SK-N-SH (cell line): ENCODE measurements around the gene KCNV2. TPM values are rescaled to one million over a fixed set of nuclear protein-coding genes. Genes with fewer than 3 reads are reported as not detected.

Source experiments
- CTCF ChIA-PET: fragments of 300-600, 350-600 bp; formaldehyde crosslinking; extraction: SDS; loops from one replicate; lab custom pipeline; 2021; lab: Yijun Ruan, JAX
- POLR2A ChIA-PET: fragments of 350-600 bp; sonication (Branson Sonifier 250); formaldehyde crosslinking; extraction: SDS; loops from one replicate; lab custom pipeline; 2020; ENCODE audit warnings: antibody characterized with exemption, inconsistent platforms; lab: Yijun Ruan, JAX
- DNase-seq: peaks from one replicate; pipeline ENCODE4 v3.0.0; 2012
- H2AFZ ChIP-seq: fragments of 200-600 bp; sonication (generic); 2 replicates; pipeline ENCODE4 v1.8.1; 2016; ENCODE audit warnings: antibody characterized with exemption, mild to moderate bottlenecking, low read depth
- H3F3A ChIP-seq: fragments of 200-600 bp; sonication (generic); replicated peaks from 2 replicates; pipeline ENCODE3; 2016; ENCODE audit warnings: antibody characterized with exemption, mild to moderate bottlenecking; ENCODE audit not compliant: insufficient read depth
- H3K27ac ChIP-seq, 2 experiments: fragments of 200-500 bp in 1 of 2; fragments of 200-600 bp in 1 of 2; sonication (Bioruptor generic) in 1 of 2; sonication (generic), shearing (Covaris generic) in 1 of 2; 2 replicates each; pipeline versions ENCODE4 v1.5.1 to v1.6.1; 2014 to 2016; ENCODE audit warnings: low read depth in 2 of 2, inconsistent platforms in 1 of 2, low read length in 1 of 2, mild to moderate bottlenecking in 1 of 2, mixed read lengths in 1 of 2
- H3K27me3 ChIP-seq: fragments of 200-600 bp; sonication (generic), shearing (Covaris generic); 2 replicates; pipeline ENCODE4 v1.6.1; 2016; ENCODE audit warnings: mixed run types; ENCODE audit not compliant: insufficient read depth
- H3K36me3 ChIP-seq, 2 experiments: fragments of 200-500 bp in 1 of 2; fragments of 200-600 bp in 1 of 2; sonication (Bioruptor generic) in 1 of 2; sonication (generic) in 1 of 2; replicated peaks in 1 of 2; 2 replicates each; pipeline versions ENCODE3 to v1.5.1; 2014 to 2016; ENCODE audit warnings: low read length in 1 of 2, mild to moderate bottlenecking in 1 of 2; ENCODE audit not compliant: insufficient read depth in 2 of 2, control insufficient read depth in 1 of 2
- H3K4me1 ChIP-seq, 2 experiments: fragments of 200-500 bp in 1 of 2; fragments of 200-600 bp in 1 of 2; sonication (Bioruptor generic) in 1 of 2; sonication (generic), shearing (Covaris generic) in 1 of 2; 2 replicates each; pipeline versions ENCODE4 v1.5.1 to v1.6.1; 2014 to 2016; ENCODE audit warnings: low read depth in 1 of 2, low read length in 1 of 2, mixed run types in 1 of 2; ENCODE audit not compliant: insufficient read depth in 2 of 2, control insufficient read depth in 1 of 2
- H3K4me2 ChIP-seq: fragments of 200-600 bp; sonication (generic), shearing (Covaris generic); 2 replicates; pipeline ENCODE4 v1.6.1; 2017; ENCODE audit warnings: mixed run types
- H3K4me3 ChIP-seq, 2 experiments: fragments of 200-500 bp in 1 of 2; fragments of 200-600 bp in 1 of 2; sonication (Bioruptor generic) in 1 of 2; sonication (generic), shearing (Covaris generic) in 1 of 2; 2 replicates each; pipeline versions ENCODE4 v1.5.1 to v1.8.1; 2014 to 2016; ENCODE audit warnings: low read depth in 2 of 2, inconsistent platforms in 1 of 2, low read length in 1 of 2, mild to moderate bottlenecking in 1 of 2, mixed read lengths in 1 of 2, moderate library complexity in 1 of 2
- H3K79me2 ChIP-seq: fragments of 200-600 bp; sonication (generic); 2 replicates; pipeline ENCODE4 v1.8.1; 2017; ENCODE audit warnings: mild to moderate bottlenecking; ENCODE audit not compliant: insufficient read depth
- H3K9ac ChIP-seq: fragments of 200-600 bp; sonication (generic); 2 replicates; pipeline ENCODE4 v1.6.1; 2017; ENCODE audit warnings: mixed run types
- H3K9me2 ChIP-seq: fragments of 200-600 bp; sonication (generic); 2 replicates; pipeline ENCODE4 v1.6.1; 2017; ENCODE audit warnings: mixed run types
- H3K9me3 ChIP-seq: fragments of 200-600 bp; sonication (generic); 2 replicates; pipeline ENCODE4 v1.6.1; 2017; ENCODE audit warnings: mixed run types, mild to moderate bottlenecking, moderate library complexity
- H4K20me1 ChIP-seq: fragments of 200-600 bp; sonication (generic); 2 replicates; pipeline ENCODE4 v1.6.1; 2017; ENCODE audit warnings: mild to moderate bottlenecking, mixed run types; ENCODE audit not compliant: insufficient read depth
- ELF1 ChIP-seq: IDR thresholded peaks from 2 replicates; pipeline ENCODE4 v1.4.0; 2012
- EP300 ChIP-seq, 2 experiments: IDR thresholded peaks; 2 replicates each; pipeline versions ENCODE4 v1.4.0 to v1.6.1; 2012; ENCODE audit warnings: borderline replicate concordance in 1 of 2, low read depth in 1 of 2, low read length in 1 of 2
- FOSL2 ChIP-seq: IDR thresholded peaks from 2 replicates; pipeline ENCODE4 v1.4.0; 2012; ENCODE audit warnings: low read depth, mild to moderate bottlenecking, moderate library complexity, borderline replicate concordance
- FOXJ3 ChIP-seq: sonication (generic); formaldehyde crosslinking; IDR thresholded peaks from 2 replicates; pipeline ENCODE4 v1.5.1; 2020; ENCODE audit warnings: mild to moderate bottlenecking, missing genetic modification reagents
- FOXM1 ChIP-seq: IDR thresholded peaks from 2 replicates; pipeline ENCODE4 v1.4.0; 2012; ENCODE audit warnings: low read depth, mild to moderate bottlenecking
- JUND ChIP-seq: IDR thresholded peaks from 2 replicates; pipeline ENCODE4 v1.4.0; 2012
- NRF1 ChIP-seq: IDR thresholded peaks from 2 replicates; pipeline ENCODE4 v1.6.1; 2012; ENCODE audit warnings: low read depth, mild to moderate bottlenecking, low read length
- POLR2AphosphoS5 ChIP-seq: IDR thresholded peaks from 2 replicates; pipeline ENCODE4 v1.6.1; 2012; ENCODE audit warnings: low read depth, low read length
- RAD21 ChIP-seq: IDR thresholded peaks from 2 replicates; pipeline ENCODE4 v1.6.1; 2012; ENCODE audit warnings: mild to moderate bottlenecking, low read length
- RFX5 ChIP-seq: IDR thresholded peaks from 2 replicates; pipeline ENCODE4 v1.6.1; 2012; ENCODE audit warnings: mild to moderate bottlenecking, improper control_type of control experiment, low read length
- RXRA ChIP-seq: IDR thresholded peaks from 2 replicates; pipeline ENCODE4 v1.4.0; 2012; ENCODE audit warnings: low read depth, mild to moderate bottlenecking, borderline replicate concordance
- TAF1 ChIP-seq: IDR thresholded peaks from 2 replicates; pipeline ENCODE4 v1.6.1; 2012; ENCODE audit warnings: low read depth, mild to moderate bottlenecking, low read length, moderate library complexity, borderline replicate concordance
- TCF12 ChIP-seq: IDR thresholded peaks from 2 replicates; pipeline ENCODE4 v1.4.0; 2012
- TEAD4 ChIP-seq: IDR thresholded peaks from 2 replicates; pipeline ENCODE4 v1.4.0; 2012; ENCODE audit warnings: mild to moderate bottlenecking, borderline replicate concordance; ENCODE audit not compliant: insufficient read depth
- USF1 ChIP-seq: IDR thresholded peaks from 2 replicates; pipeline ENCODE4 v1.4.0; 2012; ENCODE audit warnings: low read depth, borderline replicate concordance
- USF2 ChIP-seq: fragments of 150-350 bp; IDR thresholded peaks from 2 replicates; pipeline ENCODE4 v1.6.1; 2017; ENCODE audit warnings: antibody characterized with exemption, low read length, low read depth, borderline replicate concordance
- YY1 ChIP-seq: IDR thresholded peaks from 2 replicates; pipeline ENCODE4 v1.4.0; 2012; ENCODE audit warnings: low read depth, mild to moderate bottlenecking
- WGBS: methylation state at CpG from one replicate; pipeline ENCODE4 v1.1.6; 2017; ENCODE audit warnings: low lambda C conversion rate; 5-methylcytosine and 5-hydroxymethylcytosine counted together
- polyA plus RNA-seq, 3 experiments: library from polyadenylated mRNA; depleted of rRNA; stranded (reverse); fragments of >200 nt; gene quantifications; 2 replicates each; pipeline ENCODE4 v1.2.3, GENCODE V29; 2012
- TF ChIP-seq, protein P1 (sequence below): IDR thresholded peaks from 2 replicates; pipeline ENCODE4 v1.4.0; 2012; ENCODE audit warnings: low read depth, borderline replicate concordance

KCNV2 gene
- polyA plus RNA-seq, 1 of the 3 experiments (the other 2 are of a cell fraction) = not detected

- Histone ChIP-seq H3F3A (no peaks in the 10 kb centered on the region), H3K9ac (no peak overlapping the region), H2AFZ (no peak overlapping the region), H3K4me2 (no peak overlapping the region), H3K9me3 (no peaks in the 10 kb centered on the region), H3K4me3 (no peak overlapping the region), H4K20me1 (no peaks in the 10 kb centered on the region), H3K79me2 (no peaks in the 10 kb centered on the region), H3K4me1 (no peaks in the 10 kb centered on the region; a peak in 1 of 4 replicates), H3K27ac (no peak overlapping the region), H3K27me3 (no peaks in the 10 kb centered on the region), H3K36me3 (no peaks in the 10 kb centered on the region), H3K9me2 (no peaks in the 10 kb centered on the region)
- CTCF ChIA-PET = interaction anchor here (0.7 to 1.8 kb wide), 2 partner anchors 30 to 49 kb away, joined by 3 to 4 read pairs; no protein-coding TSS in a partner anchor
- no peak for DNase-seq
- 96% methylated on average over 2 of the region's 2 CpGs for WGBS
- POLR2A ChIA-PET = no interaction called here
- TF ChIP-seq YY1 = no peak
- TF ChIP-seq TCF12 = no peak
- TF ChIP-seq JUND = no peak
- no peak for TF ChIP-seq POLR2AphosphoS5
- no peak for TF ChIP-seq TEAD4
- TF ChIP-seq FOSL2 = no peak
- TF ChIP-seq RXRA = no peak
- no peak for TF ChIP-seq NRF1
- no peak for TF ChIP-seq RAD21
- TF ChIP-seq RFX5 = no peak
- no peak for TF ChIP-seq FOXJ3
- no peak for TF ChIP-seq USF1
- no peak for TF ChIP-seq FOXM1
- TF ChIP-seq TAF1 = no peak
- no peak for TF ChIP-seq ELF1
- no peak for TF ChIP-seq EP300 (IDR thresholded peaks at IDR 0.05; ENCODE audit: borderline replicate concordance in 1 of 2, low read depth in 1 of 2, low read length in 1 of 2)
- TF ChIP-seq USF2 = no peak
- TF ChIP-seq, protein P1, sequence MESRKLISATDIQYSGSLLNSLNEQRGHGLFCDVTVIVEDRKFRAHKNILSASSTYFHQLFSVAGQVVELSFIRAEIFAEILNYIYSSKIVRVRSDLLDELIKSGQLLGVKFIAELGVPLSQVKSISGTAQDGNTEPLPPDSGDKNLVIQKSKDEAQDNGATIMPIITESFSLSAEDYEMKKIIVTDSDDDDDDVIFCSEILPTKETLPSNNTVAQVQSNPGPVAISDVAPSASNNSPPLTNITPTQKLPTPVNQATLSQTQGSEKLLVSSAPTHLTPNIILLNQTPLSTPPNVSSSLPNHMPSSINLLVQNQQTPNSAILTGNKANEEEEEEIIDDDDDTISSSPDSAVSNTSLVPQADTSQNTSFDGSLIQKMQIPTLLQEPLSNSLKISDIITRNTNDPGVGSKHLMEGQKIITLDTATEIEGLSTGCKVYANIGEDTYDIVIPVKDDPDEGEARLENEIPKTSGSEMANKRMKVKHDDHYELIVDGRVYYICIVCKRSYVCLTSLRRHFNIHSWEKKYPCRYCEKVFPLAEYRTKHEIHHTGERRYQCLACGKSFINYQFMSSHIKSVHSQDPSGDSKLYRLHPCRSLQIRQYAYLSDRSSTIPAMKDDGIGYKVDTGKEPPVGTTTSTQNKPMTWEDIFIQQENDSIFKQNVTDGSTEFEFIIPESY = no peak
Measured at GRCh38 chr9:2679011-2679410, 38.3 kb upstream of the KCNV2 start.
